ENCODE measurements around the gene TMEM53.

Gene TMEM53

GRCh38 chr1:44624268-44624901, 49.9 kb downstream of the TMEM53 start:
- DNase-seq: no peak

GRCh38 chr1:44621841-44622286, 52.4 kb downstream of the TMEM53 start:
- peak; percentile 67 for DNase-seq

- DNase-seq: no peak
These were observed 54.2 kb downstream of the TMEM53 start for GRCh38 chr1:44620072-44620471.

- peak; percentile 98 for DNase-seq
These were observed 54.9 kb downstream of the TMEM53 start for GRCh38 chr1:44619261-44619900.

GRCh38 chr1:44617703-44618029, 56.6 kb downstream of the TMEM53 start:
- DNase-seq: no peak

- DNase-seq: peak; percentile 88
These were observed 57.1 kb downstream of the TMEM53 start for GRCh38 chr1:44616991-44617702.

- no peak for DNase-seq
These were observed 57.8 kb downstream of the TMEM53 start for GRCh38 chr1:44616284-44616990.

- no peak for DNase-seq
These were observed 60.3 kb downstream of the TMEM53 start for GRCh38 chr1:44613941-44614340.

GRCh38 chr1:44611866-44612265, 62.4 kb downstream of the TMEM53 start:
- DNase-seq: no peak

GRCh38 chr1:44611419-44611818, 62.9 kb downstream of the TMEM53 start:
- DNase-seq: no peak

GRCh38 chr1:44610527-44611148, 63.6 kb downstream of the TMEM53 start:
- DNase-seq: no peak

- no peak for DNase-seq
These were observed 64.3 kb downstream of the TMEM53 start for GRCh38 chr1:44609768-44610526.

GRCh38 chr1:44609412-44609767, 64.9 kb downstream of the TMEM53 start:
- peak; percentile 70 for DNase-seq

- no peak for DNase-seq
These were observed 66.1 kb downstream of the TMEM53 start for GRCh38 chr1:44608141-44608540.

GRCh38 chr1:44606701-44607281, 67.5 kb downstream of the TMEM53 start:
- DNase-seq: no peak

- peak; percentile 66 for DNase-seq
These were observed 68.2 kb downstream of the TMEM53 start for GRCh38 chr1:44605914-44606615.

GRCh38 chr1:44604157-44604955, 69.9 kb downstream of the TMEM53 start:
- DNase-seq: no peak

GRCh38 chr1:44603718-44604117, 70.6 kb downstream of the TMEM53 start:
- no peak for DNase-seq

Measured in EL (cell line).